ENCODE data around the gene HLX.

HLX gene

DNA sequence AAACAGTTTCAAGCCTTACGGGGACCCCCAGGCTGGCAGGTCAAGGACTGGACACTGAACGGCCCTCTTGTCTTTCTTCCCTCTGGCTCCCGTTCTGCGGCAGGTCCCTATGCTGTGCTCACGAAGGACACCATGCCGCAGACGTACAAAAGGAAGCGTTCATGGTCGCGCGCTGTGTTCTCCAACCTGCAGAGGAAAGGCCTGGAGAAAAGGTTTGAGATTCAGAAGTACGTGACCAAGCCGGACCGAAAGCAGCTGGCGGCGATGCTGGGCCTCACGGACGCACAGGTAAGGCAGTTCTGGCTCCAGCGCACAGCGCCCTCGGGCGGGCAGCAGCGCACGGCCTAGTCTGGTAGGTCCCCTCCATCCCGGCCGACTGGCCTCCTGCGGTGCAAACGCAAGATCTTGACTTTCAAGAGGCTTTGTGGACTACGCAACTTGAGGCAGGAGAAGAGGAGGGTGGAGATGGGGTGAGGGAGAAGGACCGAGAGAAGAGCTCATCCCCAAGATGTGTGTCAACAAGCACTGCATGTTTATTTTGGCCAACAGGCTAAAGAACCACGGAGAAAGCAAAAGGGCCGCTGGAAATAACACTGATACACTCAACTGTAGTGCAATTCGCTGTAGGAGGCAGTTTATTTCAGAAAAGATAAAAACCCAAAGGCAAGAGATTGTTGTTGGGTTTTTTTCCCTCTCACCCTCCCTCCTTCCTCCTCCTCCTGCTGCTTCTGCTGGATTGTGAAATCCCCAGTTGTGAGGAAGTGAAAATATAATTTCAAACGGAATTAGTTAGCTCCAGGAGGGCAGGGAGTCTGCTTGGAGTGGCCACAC lies 3.0 kb downstream of the HLX start:
- DNase-seq (ENCODE audit: low spot score): peak; percentile 52

DNA sequence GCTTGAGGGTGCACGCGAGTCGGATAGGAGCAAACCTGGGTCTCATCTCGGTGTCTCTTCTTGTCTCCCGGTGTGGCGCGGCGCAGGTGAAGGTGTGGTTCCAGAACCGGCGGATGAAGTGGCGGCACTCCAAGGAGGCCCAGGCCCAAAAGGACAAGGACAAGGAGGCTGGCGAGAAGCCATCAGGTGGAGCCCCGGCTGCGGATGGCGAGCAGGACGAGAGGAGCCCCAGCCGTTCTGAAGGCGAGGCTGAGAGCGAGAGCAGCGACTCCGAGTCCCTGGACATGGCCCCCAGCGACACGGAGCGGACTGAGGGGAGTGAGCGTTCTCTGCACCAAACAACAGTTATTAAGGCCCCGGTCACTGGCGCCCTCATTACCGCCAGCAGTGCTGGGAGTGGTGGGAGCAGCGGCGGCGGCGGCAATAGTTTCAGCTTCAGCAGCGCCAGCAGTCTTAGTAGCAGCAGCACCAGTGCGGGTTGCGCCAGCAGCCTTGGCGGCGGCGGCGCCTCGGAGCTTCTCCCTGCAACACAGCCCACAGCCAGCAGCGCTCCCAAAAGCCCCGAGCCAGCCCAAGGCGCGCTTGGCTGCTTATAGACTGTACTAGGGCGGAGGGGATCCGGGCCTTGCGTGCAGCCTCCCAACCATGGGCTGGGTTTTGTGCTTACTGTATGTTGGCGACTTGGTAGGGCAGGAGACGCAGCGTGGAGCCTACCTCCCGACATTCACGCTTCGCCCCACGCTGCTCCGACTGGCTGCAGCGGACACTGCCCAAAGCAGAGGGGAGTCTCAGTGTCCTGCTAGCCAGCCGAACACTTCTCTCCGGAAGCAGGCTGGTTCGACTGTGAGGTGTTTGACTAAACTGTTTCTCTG lies 5.1 kb downstream of the HLX start:
- peak; percentile 40 for DNase-seq (ENCODE audit: low spot score)

DNA sequence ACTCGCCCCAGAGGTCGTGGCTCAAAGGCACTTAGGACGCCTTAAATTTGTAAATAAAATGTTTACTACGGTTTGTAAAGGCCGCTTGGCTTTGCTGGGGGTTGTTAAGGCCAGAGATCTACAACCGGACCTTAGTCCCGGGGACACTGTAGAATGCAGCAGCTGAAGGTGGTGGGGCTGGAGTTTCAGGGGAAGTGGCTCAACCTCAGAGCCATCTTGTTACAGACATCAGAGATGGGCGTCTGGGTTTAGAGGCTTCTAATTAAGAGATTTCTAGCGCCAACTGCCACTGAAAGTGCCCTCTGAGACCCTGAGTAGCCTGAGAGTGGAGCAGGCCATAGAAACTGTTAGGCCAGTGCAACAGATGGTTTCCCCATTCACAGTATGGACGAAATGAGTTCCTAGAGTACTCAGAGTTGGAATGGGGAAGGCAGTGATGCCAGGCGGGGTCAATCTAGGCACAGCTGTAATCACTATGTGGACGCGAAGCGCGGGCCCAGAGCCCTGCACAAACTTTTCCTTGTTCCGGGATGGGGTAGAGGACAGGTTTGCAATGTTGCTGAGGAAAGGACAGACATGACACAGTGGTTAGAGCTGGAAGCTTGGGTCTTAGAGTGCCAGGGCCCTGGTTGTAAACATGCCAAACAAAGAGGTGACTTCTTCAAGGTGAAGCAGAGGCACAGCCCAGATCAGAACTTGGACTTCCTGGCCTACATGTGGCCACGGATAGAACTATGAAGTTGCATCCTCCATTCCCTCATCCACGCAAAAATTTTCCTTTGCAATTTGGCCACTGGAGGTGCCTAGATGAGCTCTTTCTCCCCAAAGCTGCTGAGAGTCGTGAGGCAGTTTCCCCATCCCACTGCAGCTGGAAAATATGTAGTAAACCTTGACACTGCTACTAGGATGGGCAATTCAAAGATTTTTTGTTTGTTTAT lies 6.0 kb downstream of the HLX start:
- no peak for DNase-seq (ENCODE audit: low spot score)

DNA sequence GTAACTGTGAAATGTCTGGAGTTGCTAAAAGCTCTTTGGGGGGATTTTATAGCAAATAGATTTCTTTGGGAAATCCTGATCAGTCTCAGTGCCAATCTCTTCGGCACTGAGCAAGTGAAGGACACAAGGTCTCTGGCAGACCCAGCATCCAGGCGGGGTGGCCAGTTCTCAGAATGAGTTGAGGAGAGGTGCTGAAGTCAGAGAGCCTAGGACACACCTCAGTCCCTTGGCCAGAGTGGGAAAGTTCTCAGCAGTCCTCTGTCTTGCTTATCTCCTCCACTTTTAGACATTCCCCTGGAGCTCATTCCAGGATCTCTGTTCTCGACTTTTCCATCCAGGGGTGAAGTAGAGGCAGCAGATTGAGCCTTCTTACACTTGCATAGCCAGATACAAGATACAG lies 6.7 kb downstream of the HLX start:
- DNase-seq (ENCODE audit: low spot score): no peak

DNA sequence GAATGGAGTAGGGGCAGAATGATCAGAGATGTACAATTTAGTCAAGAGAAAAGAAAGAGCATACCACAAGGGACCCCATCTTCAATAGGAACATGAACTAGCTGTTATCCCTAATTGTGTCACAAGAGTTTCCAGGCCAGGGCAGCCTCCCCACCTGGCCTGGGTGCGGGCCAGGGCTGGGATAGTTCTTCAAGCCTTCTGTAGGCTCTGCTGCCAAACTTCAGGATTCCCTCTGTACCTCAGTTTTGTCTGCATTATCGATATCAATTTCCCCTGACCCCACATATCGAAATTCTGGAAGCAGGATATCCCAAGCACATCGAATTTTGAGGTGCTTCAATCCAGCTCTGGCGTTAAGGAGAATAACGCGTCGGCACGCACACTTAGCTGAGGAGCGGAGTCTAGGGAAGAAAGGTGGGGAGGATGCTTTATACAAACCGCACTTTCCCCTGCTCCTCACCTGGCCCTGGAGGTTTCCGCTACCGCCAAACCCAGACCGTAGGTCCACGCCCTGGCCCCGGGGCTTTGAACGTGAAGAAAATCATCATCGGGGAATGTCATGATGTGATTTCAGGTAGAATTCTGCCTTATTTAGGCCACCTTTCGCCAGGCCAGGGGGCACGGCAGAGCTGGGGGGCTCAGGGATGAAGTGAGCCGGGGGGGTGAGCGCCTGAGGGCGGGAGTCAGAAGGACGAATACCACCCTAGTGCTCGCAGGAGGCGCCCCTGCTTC lies 7.4 kb downstream of the HLX start:
- no peak for DNase-seq (ENCODE audit: low spot score)

DNA sequence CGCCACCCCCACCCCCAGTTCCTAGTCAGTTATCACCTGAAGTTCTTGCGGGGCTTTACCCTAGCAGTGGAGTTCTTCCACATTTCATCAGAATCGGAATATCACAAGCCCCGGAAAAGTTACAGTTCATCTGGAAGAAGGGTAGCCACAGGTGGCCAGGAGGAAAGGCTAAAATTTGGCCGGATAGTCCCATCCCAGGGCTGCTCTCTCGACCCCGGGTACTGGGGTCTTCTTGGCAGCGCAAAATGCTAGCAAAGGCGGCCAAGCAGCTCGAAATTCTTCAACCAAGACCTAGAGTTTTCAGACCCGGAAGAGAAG lies 7.9 kb downstream of the HLX start:
- no peak for DNase-seq (ENCODE audit: low spot score)

DNA sequence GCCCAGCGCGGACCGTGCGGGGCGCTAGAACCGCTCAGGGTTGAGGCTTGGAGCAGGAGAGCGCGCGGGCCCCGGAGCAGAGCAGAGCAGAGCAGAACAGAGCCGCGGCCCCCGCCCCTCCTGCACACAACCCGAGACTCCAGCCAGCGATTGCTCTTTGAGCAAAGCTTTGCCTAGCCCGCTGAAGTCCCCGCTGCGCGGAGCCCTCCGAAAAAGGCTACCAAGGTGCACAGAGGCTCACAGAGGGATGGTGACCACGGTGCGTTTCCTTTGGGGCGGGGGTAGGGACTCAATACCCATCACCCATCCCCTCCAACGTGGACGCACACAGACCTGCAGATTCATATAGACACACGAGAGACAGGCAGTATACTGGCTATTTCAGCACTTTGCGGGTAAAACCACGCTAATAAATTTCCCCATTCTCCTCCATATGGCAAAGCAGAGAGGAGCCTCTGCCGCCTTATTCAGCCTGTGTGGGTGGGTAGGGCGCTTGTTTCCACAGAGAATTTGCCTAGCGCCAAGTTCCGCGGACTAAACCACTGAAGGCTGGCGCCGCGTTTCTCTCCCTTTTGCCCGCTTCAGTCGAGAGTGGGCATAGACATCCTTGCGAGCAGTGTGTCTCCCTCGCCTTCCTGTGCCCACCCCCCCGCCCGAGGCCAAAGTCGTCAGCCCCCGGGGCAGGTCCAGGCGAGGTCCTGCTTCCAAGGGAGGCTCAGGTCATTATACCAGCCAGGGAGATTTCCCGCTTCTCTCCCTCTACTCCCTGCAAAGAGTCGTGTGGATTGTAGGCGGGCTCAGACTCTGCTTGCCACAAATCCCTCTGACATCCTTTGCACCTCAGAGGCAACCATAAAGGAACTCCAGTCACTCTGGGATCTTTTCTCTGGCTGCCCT lies 8.5 kb downstream of the HLX start:
- DNase-seq (ENCODE audit: low spot score): no peak

DNA sequence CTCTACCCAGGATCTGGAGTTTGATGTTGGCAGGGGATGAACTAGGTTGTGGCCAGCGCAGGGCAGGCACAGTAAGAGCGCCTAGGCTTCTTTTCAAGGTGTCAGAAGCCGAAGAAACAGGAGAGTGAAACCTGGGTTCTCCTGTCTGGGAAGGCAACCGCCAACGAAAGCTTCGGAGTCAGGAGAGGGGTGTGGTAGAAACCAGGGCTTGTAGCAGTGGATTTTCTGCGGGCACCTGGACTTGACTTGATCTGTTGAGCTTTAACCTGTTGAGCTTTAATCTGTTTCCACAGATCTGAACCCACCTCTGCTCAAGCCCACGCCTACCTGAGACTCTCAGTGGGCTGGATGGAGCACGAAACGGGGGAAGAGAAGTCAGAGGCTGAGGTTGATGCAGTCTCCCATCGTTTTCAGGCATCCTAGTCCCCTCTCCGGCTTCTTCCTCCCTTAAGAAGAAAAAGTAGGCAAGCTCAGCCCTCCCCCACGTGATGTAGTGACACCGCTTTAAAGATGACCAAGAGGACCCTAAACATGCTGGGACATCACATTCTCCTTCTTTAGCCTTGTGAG lies 9.3 kb downstream of the HLX start:
- DNase-seq (ENCODE audit: low spot score): no peak

DNA sequence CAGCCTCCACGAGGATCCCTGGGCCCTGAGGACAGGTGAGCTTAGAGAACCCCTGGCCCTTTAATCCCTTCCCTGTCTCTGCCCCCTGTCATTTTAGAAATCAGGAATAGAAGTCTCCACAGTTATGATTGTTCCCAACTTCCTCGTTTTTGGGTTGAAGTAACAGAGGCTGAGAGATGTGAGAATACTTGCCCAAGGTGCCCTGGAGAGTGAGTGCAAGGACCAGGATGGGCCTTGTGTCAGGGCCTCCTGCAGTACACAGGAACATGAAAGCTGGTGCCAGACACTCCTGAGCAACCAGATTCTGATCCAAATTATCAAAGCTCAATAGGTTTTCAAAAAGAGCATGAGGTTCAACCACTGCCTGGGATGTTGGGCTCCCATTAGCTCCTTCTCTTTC lies 10.1 kb downstream of the HLX start:
- peak; percentile 1 for DNase-seq (ENCODE audit: low spot score)

DNA sequence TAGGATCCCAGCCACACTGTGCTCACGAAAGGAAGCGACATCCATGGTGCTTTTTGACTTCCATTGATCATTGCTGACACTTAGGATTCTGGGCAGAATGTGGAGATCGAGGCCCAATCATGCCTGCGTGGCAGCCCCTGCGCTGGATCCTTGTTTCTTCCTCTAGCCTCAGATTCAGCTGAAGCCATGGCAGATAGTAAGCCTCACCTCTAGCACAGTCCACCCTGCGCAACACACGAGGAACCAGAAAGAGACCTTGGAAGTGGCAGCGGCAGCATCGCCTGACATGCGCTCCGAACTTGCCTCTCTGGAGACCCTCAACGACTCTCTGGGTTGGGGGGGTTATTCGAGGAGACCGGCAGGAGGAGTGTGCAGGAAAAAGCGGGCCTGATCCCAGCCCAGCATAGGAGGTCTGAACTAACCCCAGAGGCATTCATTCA lies 10.6 kb downstream of the HLX start:
- peak; percentile 0 for DNase-seq (ENCODE audit: low spot score)

DNA sequence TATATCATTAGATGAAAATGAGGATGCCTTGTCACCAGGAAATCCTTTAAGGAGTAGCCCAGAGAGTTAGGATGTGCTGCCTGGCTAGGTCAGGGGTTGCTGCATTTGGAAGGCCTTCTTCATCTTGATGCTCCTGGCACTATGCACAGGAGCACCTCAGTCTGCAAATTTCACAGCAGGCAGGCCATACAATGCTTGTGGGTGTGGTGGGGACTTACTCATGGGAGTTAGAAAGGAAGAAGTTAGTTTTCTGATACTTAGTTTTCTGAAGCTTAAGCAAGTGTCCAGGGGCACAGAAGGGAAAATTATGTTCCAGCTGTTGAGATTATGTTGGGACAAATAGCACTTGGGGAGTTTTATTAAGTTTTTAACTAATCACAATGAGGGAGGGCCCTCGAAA lies 11.4 kb downstream of the HLX start:
- DNase-seq (ENCODE audit: low spot score): no peak

DNA sequence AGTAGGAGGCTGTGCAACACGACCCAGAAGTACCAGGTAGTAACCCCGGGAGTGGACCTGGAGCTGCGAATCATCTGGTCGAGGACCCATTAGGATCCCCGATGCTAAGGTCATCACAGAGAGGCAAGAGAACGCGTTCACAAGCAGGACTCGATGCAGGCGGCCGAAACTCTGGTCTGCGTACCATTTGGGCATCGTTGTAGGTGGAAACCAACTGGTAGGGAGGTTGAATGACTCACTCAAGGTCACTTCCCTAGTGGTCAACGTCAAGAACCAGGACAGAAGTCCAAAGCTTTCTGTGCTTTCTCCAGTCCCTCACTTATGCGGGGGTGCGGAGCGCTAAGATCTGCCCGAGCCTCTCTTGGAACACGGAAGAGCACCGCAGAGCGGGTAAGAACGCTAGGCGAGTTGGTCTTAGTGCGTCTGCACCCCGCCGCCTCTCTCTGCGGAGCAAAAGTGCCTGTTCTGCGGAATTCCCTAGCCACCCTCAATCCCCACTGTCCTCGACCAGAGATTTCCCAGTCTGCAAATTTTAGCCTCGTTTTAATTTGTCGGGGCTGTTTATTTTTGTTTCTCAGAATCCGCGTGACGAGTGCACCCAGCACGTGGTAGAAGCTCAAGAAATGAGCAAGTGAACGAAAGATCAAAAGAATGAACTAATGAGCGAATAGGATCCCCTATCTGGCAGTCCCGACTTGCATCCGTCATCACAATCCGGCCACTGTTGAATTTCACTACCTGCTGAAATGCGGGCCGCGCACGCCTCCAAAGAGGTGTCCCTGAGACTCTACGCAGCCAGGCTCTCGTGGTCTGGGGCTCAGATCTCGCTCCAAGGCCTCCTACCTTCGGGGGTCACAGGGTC lies 12.2 kb downstream of the HLX start:
- no peak for DNase-seq (ENCODE audit: low spot score)

DNA sequence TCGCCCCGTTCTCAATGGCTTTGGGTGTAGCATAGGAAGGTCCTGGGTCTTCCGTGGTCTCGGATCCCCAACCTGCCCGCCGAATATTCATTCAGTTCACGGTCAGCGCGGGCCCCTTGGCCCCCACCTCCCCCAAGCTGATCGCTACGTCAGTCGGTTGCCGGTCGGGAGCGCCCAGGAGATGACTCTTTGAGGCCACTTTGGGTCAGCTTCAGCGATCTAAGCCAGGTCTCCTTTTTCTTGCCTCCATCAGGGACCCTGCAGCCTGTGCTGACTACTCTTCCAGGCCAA lies 12.8 kb downstream of the HLX start:
- no peak for DNase-seq (ENCODE audit: low spot score)

DNA sequence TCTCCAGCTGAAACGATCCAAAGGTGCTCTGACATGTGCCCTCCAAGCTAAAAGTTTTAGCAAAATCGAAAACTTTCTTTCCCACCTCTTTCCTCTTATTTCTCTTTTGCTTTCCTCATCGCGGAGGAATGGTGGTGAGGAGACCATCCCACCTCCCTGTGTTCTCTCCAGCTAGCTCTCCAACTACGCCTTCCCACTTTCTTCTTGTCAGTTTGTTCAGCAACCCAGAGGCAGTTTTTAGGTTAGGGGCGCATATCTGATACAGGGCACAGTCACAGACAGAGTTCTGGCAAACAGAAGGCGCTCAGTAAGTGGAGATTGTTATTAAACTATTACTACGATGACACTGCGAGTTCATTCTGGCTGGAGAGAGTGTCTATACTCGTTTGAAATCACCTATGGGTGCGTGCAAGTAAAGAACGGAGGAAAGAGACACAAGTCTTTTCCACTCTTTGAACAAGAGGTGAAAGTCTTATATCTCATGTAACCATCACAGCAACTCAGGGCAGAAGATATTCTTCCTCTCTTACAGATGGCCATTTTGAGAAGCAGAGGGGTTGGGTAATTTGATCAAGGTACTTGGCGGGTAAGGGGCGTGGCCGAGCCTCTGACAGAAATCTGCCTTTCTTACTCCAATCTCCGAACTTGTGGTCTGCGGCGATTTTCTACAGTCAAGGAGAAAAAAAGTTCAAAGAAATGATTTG lies 13.9 kb downstream of the HLX start:
- no peak for DNase-seq (ENCODE audit: low spot score)

DNA sequence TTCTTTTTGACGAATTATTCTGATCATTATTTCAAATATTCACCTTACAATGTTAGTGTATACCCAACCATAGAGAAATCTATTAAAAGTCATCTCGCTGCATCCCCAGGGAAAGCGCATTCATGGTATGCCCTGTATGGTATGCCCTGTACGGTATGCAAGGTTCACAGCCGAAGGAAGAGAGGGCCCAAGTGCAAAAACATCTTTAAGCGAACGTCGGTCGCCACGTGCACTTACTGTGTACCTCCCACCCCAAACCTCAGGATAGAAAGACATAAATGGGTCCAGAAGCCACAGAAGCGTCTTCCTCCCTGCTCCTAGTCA lies 14.4 kb downstream of the HLX start:
- no peak for DNase-seq (ENCODE audit: low spot score)

DNA sequence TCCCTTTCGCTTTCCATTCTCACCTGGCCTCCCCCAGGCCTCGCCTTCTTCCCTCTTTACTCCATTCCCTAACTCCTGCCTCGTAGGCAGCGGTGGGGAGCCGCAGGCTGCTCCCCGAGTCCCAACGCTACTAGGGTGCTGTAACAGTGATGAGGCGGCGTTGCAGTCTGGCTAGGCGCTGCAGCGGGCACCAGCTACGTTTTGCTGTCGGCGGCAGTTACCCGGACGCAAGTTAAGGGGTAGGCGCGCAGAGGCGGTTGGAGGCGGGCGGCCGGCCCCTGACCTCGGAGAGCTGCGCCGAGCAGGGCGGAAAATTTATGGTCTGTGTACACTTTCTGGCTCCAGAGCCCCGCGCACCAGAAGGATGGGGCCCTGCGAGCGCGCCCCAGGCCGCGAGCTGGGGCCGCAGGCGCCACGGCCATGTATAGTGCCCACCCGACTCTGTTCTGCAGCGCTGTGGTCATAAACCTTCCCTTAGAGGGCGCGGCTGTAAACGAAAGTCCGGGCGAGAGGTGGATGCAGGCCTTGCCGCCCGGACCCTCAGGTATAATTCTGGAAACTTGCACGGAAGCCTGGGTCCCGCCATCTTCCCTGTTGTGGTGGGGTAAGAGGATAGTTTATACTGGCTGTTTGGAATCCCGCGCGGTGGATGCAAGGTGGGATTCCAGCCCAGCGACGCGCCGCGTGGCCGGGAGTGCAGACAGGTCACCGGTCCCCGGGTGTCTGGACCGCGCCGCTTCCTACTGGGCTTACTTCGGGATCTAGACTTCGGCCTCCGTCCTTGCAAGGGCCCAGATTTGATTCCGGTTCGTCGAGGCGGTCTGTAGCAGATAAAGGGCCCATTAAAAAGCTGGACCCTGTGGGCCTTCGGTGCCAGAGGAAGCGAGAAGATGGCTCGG lies 15.0 kb downstream of the HLX start:
- no peak for DNase-seq (ENCODE audit: low spot score)

DNA sequence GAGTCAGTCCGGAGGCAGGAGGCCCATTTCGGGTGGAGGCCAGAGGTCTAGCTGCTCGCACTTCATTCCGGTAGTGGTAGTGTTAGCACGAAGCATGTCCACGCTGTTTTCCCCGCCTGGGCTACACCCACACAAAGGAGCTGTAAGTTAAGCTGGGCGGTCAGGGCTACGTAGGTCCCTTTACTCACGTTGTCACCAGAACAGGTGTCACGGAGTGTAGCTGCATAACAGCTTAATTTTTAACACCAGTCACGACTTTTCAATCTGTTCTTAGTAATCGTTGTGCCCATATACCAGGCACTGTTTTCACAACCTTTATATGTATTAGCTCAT lies 15.6 kb downstream of the HLX start:
- no peak for DNase-seq (ENCODE audit: low spot score)

DNA sequence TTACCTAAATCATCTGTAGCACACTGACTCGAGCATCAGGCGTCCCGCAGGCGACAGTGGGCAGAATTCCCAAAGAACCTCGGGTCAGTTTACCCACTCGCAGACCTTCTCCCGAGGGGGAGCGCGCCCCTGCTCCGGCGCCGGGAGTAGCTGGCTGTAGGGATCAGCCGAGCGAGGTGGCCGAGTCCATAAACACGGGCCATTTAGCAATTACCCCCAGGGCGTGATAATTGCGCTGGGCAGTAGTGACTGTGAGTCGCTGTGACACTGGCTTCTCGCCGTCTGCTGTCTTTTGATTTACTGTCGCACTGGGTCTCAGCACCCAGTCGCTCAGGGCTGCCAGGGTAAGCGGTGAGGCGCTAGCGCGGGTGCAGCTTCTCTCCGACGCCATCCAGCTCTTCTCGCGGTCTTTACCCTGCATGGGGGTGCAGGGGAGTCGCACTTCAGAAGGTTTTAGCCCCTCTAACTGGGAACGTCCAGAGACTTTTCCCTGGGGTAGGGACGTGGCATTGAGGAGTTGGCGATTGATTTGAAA lies 16.2 kb downstream of the HLX start:
- DNase-seq (ENCODE audit: low spot score): no peak
